H1 (cell line): Measurements from ENCODE around the gene CTIF. TPM values are rescaled to one million over a fixed set of nuclear protein-coding genes. Genes with fewer than 3 reads are reported as not detected.

Experiments used
- CTCF ChIA-PET: fragments of 300-600 bp; sonication (Branson Sonifier 250); formaldehyde crosslinking; loops from one replicate; lab custom pipeline; 2021; ENCODE audit not compliant: partially characterized antibody; lab: Charles Lee
- POLR2A ChIA-PET: fragments of 300-600 bp; sonication (Branson Sonifier 250); formaldehyde crosslinking; loops from one replicate; lab custom pipeline; 2021; ENCODE audit warnings: inconsistent platforms; ENCODE audit not compliant: partially characterized antibody; lab: Charles Lee
- DNase-seq, 2 experiments: peaks; one replicate each; pipeline versions ENCODE4 v3.0.0 to v3.0.0-alpha.2; 2010 to 2022; ENCODE audit warnings: low spot score in 2 of 2, low read depth in 1 of 2, mixed read lengths in 1 of 2
- FAIRE-seq: peaks from 2 replicates; lab custom pipeline; 2011; peaks lifted over from hg19 to GRCh38; lab: Jason Lieb, UNC
- H2AFZ ChIP-seq: 2 replicates; pipeline ENCODE4 v1.8.1; 2012; ENCODE audit warnings: low read length, inconsistent platforms
- H2AK5ac ChIP-seq: 2 replicates; pipeline ENCODE4 v1.6.1; 2013; ENCODE audit warnings: low read depth, low read length
- H2BK120ac ChIP-seq: replicated peaks from 2 replicates; pipeline ENCODE3; 2013; ENCODE audit warnings: low read depth, low read length, inconsistent platforms
- H2BK12ac ChIP-seq: 2 replicates; pipeline ENCODE4 v1.6.1; 2013; ENCODE audit warnings: low read depth, low read length
- H2BK15ac ChIP-seq: 2 replicates; pipeline ENCODE4 v1.6.1; 2013; ENCODE audit warnings: low read length
- H2BK20ac ChIP-seq: 2 replicates; pipeline ENCODE4 v1.6.1; 2013; ENCODE audit warnings: low read length
- H2BK5ac ChIP-seq: 2 replicates; pipeline ENCODE4 v1.6.1; 2013; ENCODE audit warnings: low read depth, low read length
- H3K14ac ChIP-seq: 2 replicates; pipeline ENCODE4 v1.6.1; 2013; ENCODE audit warnings: inconsistent platforms; ENCODE audit not compliant: insufficient read length
- H3K18ac ChIP-seq: 2 replicates; pipeline ENCODE4 v1.6.1; 2013; ENCODE audit warnings: low read length; ENCODE audit errors: extremely low read depth
- H3K23ac ChIP-seq: 2 replicates; pipeline ENCODE4 v1.6.1; 2013; ENCODE audit warnings: inconsistent platforms; ENCODE audit not compliant: insufficient read length
- H3K23me2 ChIP-seq: 2 replicates; pipeline ENCODE4 v1.6.1; 2013; ENCODE audit warnings: low read depth, low read length
- H3K27ac ChIP-seq: 2 replicates; pipeline ENCODE4 v1.6.1; 2011; ENCODE audit warnings: low read depth, low read length, inconsistent platforms
- H3K27me3 ChIP-seq, 4 experiments: replicated peaks in 1 of 4; 1 replicate in 1 of 4; 2 replicates in 3 of 4; pipeline versions ENCODE4 v1.6.1 to v1.8.1; 2011 to 2013; ENCODE audit warnings: low read length in 3 of 4, mild to moderate bottlenecking in 3 of 4, inconsistent platforms in 2 of 4, mixed read lengths in 2 of 4, moderate library complexity in 1 of 4; ENCODE audit not compliant: control insufficient read depth in 3 of 4, insufficient read depth in 3 of 4; ENCODE audit errors: extremely low read depth in 1 of 4
- H3K36me3 ChIP-seq, 4 experiments: 2 replicates each; pipeline versions ENCODE4 v1.6.1 to v1.8.1; 2011 to 2013; ENCODE audit warnings: mild to moderate bottlenecking in 4 of 4, low read length in 3 of 4, moderate library complexity in 2 of 4, control low read depth in 1 of 4, inconsistent platforms in 1 of 4; ENCODE audit not compliant: insufficient read depth in 4 of 4, control insufficient read depth in 2 of 4
- H3K4ac ChIP-seq: replicated peaks from 2 replicates; pipeline ENCODE3; 2013; ENCODE audit warnings: low read length, low read depth, mixed read lengths, inconsistent platforms; ENCODE audit not compliant: insufficient read length
- H3K4me1 ChIP-seq, 4 experiments: replicated peaks in 1 of 4; 1 replicate in 1 of 4; 2 replicates in 3 of 4; pipeline versions ENCODE4 v1.6.1 to v1.8.1; 2011 to 2013; ENCODE audit warnings: low read length in 3 of 4, inconsistent platforms in 2 of 4, mixed read lengths in 1 of 4; ENCODE audit not compliant: insufficient read depth in 4 of 4, control insufficient read depth in 3 of 4
- H3K4me2 ChIP-seq, 2 experiments: 2 replicates each; pipeline versions ENCODE4 v1.6.1 to v1.8.1; 2011 to 2013; ENCODE audit warnings: low read depth in 2 of 2, low read length in 2 of 2, control low read depth in 1 of 2, inconsistent platforms in 1 of 2, mild to moderate bottlenecking in 1 of 2; ENCODE audit not compliant: insufficient read depth in 1 of 2
- H3K4me3 ChIP-seq, 4 experiments: fragments of 200-600, 300-600 bp in 1 of 4; sonication (generic), shearing (Covaris generic), sonication (Bioruptor Twin) in 1 of 4; 2 replicates each; pipeline versions ENCODE4 v1.5.1 to v1.8.1; 2011 to 2016; ENCODE audit warnings: low read length in 4 of 4, low read depth in 3 of 4, control low read depth in 2 of 4, inconsistent platforms in 2 of 4, mild to moderate bottlenecking in 2 of 4, mixed read lengths in 1 of 4, moderate library complexity in 1 of 4; ENCODE audit not compliant: insufficient read depth in 2 of 4; ENCODE audit errors: extremely low read depth in 1 of 4
- H3K56ac ChIP-seq: replicated peaks from 2 replicates; pipeline ENCODE3; 2013; ENCODE audit warnings: low read depth, mild to moderate bottlenecking, mixed read lengths, low read length, inconsistent platforms; ENCODE audit not compliant: insufficient read length
- H3K79me1 ChIP-seq: 2 replicates; pipeline ENCODE4 v1.6.1; 2013; ENCODE audit warnings: low read depth, low read length, control low read depth
- H3K79me2 ChIP-seq, 2 experiments: 2 replicates each; pipeline versions ENCODE4 v1.6.1 to v1.8.1; 2012 to 2013; ENCODE audit warnings: low read length in 2 of 2, mild to moderate bottlenecking in 2 of 2, inconsistent platforms in 1 of 2; ENCODE audit not compliant: insufficient read depth in 2 of 2, control insufficient read depth in 1 of 2
- H3K9ac ChIP-seq, 4 experiments: replicated peaks in 1 of 4; 1 replicate in 1 of 4; 2 replicates in 3 of 4; pipeline versions ENCODE4 v1.6.1 to v1.8.1; 2011 to 2013; ENCODE audit warnings: low read depth in 3 of 4, low read length in 3 of 4, control low read depth in 2 of 4, mild to moderate bottlenecking in 2 of 4, moderate library complexity in 2 of 4, inconsistent platforms in 1 of 4; ENCODE audit errors: extremely low read depth in 1 of 4
- H3K9me3 ChIP-seq, 2 experiments: 2 replicates each; pipeline versions ENCODE4 v1.6.1 to v1.8.1; 2012 to 2013; ENCODE audit warnings: mild to moderate bottlenecking in 2 of 2, moderate library complexity in 2 of 2, control low read depth in 1 of 2, inconsistent platforms in 1 of 2, low read depth in 1 of 2, low read length in 1 of 2, mixed read lengths in 1 of 2; ENCODE audit not compliant: insufficient read depth in 2 of 2
- H4K20me1 ChIP-seq, 2 experiments: replicated peaks in 1 of 2; 2 replicates each; pipeline versions ENCODE3 to v1.8.1; 2011 to 2013; ENCODE audit warnings: inconsistent platforms in 2 of 2, low read length in 2 of 2, mild to moderate bottlenecking in 1 of 2; ENCODE audit not compliant: insufficient read depth in 2 of 2, control insufficient read depth in 1 of 2
- H4K5ac ChIP-seq: 2 replicates; pipeline ENCODE4 v1.6.1; 2013; ENCODE audit warnings: low read length, low read depth, mixed read lengths, inconsistent platforms; ENCODE audit not compliant: insufficient read length
- H4K8ac ChIP-seq: 2 replicates; pipeline ENCODE4 v1.8.0; 2013; ENCODE audit warnings: mild to moderate bottlenecking, moderate library complexity, low read length, inconsistent platforms; ENCODE audit not compliant: insufficient read depth; ENCODE audit errors: extremely low read depth
- H4K91ac ChIP-seq: replicated peaks from 2 replicates; pipeline ENCODE3; 2013; ENCODE audit warnings: low read length, mixed read lengths, inconsistent platforms; ENCODE audit not compliant: insufficient read length
- BCL11A ChIP-seq, 2 experiments: IDR thresholded peaks; one replicate each; pipeline ENCODE4 v1.6.1; 2011; ENCODE audit warnings: low read depth in 2 of 2, low read length in 2 of 2, mild to moderate bottlenecking in 2 of 2
- KDM1A ChIP-seq: fragments of 200-600, 300-600 bp; sonication (generic); IDR thresholded peaks from 2 replicates; pipeline ENCODE4 v1.7.1; 2016; ENCODE audit warnings: mild to moderate bottlenecking, low read length, borderline replicate concordance
- NANOG ChIP-seq: IDR thresholded peaks from 2 replicates; pipeline ENCODE4 v1.6.1; 2011; ENCODE audit warnings: low read length, low read depth, mild to moderate bottlenecking, inconsistent platforms; ENCODE audit not compliant: insufficient read depth, poor library complexity, severe bottlenecking
- POLR2AphosphoS5 ChIP-seq: IDR thresholded peaks from 2 replicates; pipeline ENCODE4 v1.6.1; 2011; ENCODE audit warnings: low read depth, low read length
- WGBS, 2 experiments: shearing (Covaris generic) in 1 of 2; methylation state at CpG; one replicate each; pipeline versions ENCODE4 v1.1.6 to v1.1.7; 2013 to 2015; ENCODE audit warnings: low lambda C conversion rate in 2 of 2, mixed read lengths in 2 of 2, inconsistent platforms in 1 of 2, low coverage in 1 of 2, missing lambda C conversion rate in 1 of 2; ENCODE audit not compliant: insufficient replicate concordance in 2 of 2, insufficient coverage in 1 of 2, insufficient read length in 1 of 2; ENCODE audit errors: extremely low coverage in 1 of 2, missing lambda C conversion rate in 1 of 2; 5-methylcytosine and 5-hydroxymethylcytosine counted together
- polyA plus RNA-seq, 7 experiments: library from polyadenylated mRNA; depleted of rRNA in 3 of 7; stranded (reverse) in 5 of 7; unstranded in 2 of 7; fragments of >200 nt in 5 of 7; fragments of 200-250 nt in 2 of 7; gene quantifications; 1 replicate in 5 of 7; 2 replicates in 1 of 7; 4 replicates in 1 of 7; pipeline versions ENCODE4 v1.2.1 to v1.2.3, GENCODE V29; 2011 to 2013; ENCODE audit warnings: missing spikeins in 2 of 7, mixed read lengths in 2 of 7
- total RNA-seq: library from RNA; stranded (reverse); fragmentation: NEBNext Ultra II Directional; extraction: Animal tissue kit (Norgen Biotek cat#: 25700); gene quantifications from 2 replicates; pipeline ENCODE4 v1.2.1, GENCODE V29; 2021

The CTIF gene
- total and polyA plus RNA-seq, 2 of the 8 experiments (the other 6 are each of a cell fraction or from before 2014, with no cell fraction given): 9.0 to 17.8 TPM

- H3K36me3 ChIP-seq: no peaks in the 10 kb centered on the region
- H2BK12ac ChIP-seq: 0 out of 2 replicates have a peak overlapping the region, but pooled peaks have one; percentile 52
- H4K5ac ChIP-seq: no peak overlapping the region
- H3K4ac ChIP-seq: no peak overlapping the region
- no peak overlapping the region for H3K14ac ChIP-seq
- no peak overlapping the region for H4K91ac ChIP-seq
- no peak overlapping the region for H2AK5ac ChIP-seq
- H3K79me2 ChIP-seq: no peaks in the 10 kb centered on the region
- no peak overlapping the region for H3K4me3 ChIP-seq
- no peaks in the 10 kb centered on the region for H4K20me1 ChIP-seq
- no peak overlapping the region for H3K4me2 ChIP-seq
- no peaks in the 10 kb centered on the region for H3K23me2 ChIP-seq
- H4K8ac ChIP-seq: peak overlapping the region; percentile 63; the same call in 1 of the 2 replicates
- no peak overlapping the region for H2AFZ ChIP-seq
- H3K56ac ChIP-seq: no peak overlapping the region
- peaks cover 0 to 13% (median 10%) of the 10 kb centered on the region in 4 experiments; a peak in 6 of 7 replicates for H3K4me1 ChIP-seq
- no peak overlapping the region for H3K18ac ChIP-seq
- H2BK20ac ChIP-seq: no peak overlapping the region
- no peak overlapping the region for H3K23ac ChIP-seq
- H2BK120ac ChIP-seq: no peak overlapping the region
- H2BK5ac ChIP-seq: no peak overlapping the region
- DNase-seq (no peak), FAIRE-seq (no peak)
- no peak overlapping the region for H3K27ac ChIP-seq
- no peaks in the 10 kb centered on the region for H3K79me1 ChIP-seq
- TF ChIP-seq POLR2AphosphoS5 (no peak), KDM1A (peak; percentile 76), NANOG (no peak), BCL11A (IDR thresholded peaks at IDR 0.05; ENCODE audit: low read depth in 2 of 2, low read length in 2 of 2) (no peak)
- 0 out of 7 replicates have a peak, but pooled peaks cover 0 to 4% (median 1%) of the 10 kb centered on the region in 4 experiments for H3K27me3 ChIP-seq
- ChIA-PET CTCF (interaction anchor here (0.7 to 2.9 kb wide), 16 partner anchors 9 to 171 kb away, joined by 3 to 24 read pairs (median 4); no protein-coding TSS in a partner anchor), POLR2A (interaction anchor here (2.3 kb wide), 1 partner anchor 16 kb away, joined by 6 read pairs; no protein-coding TSS in a partner anchor)
- H2BK15ac ChIP-seq: peak overlapping the region; percentile 40; the same call in 1 of the 2 replicates
- WGBS, 2 experiments: 93% methylated on average over 6 of the region's 6 CpGs; no CpG with 5 or more reads in 1 of the 2 experiments
- H3K9ac ChIP-seq: no peak overlapping the region
- H3K9me3 ChIP-seq: no peaks in the 10 kb centered on the region
Observed at GRCh38 chr18:48876590-48876989, 337.8 kb downstream of the CTIF start.
